Testis (tissue), 2 donors: Measurements from ENCODE around the gene CHTF18.
A peak's percentile ranks its signal among the peaks of the same experiment; 100 is the strongest.

ENCODE experiments used
- CTCF ChIP-seq, 3 experiments: fragments of 450-650 bp in 2 of 3; fragments of 200-600 bp in 1 of 3; sonication (generic) in 1 of 3; IDR thresholded peaks; one replicate each; pipeline ENCODE4 v1.5.1; 2016 to 2019; ENCODE audit warnings: antibody characterized with exemption in 3 of 3, mild to moderate bottlenecking in 2 of 3, moderate library complexity in 1 of 3
- POLR2A ChIP-seq: fragments of 450-650 bp; IDR thresholded peaks from one replicate; pipeline ENCODE4 v1.6.1; 2017; ENCODE audit warnings: antibody characterized with exemption, mild to moderate bottlenecking, moderate library complexity

- TF ChIP-seq CTCF (IDR thresholded peaks at IDR 0.05) (peak; percentile 53 to 61 (median 55)), POLR2A (no peak)
Measured at GRCh38 chr16:813204-813915, 24.9 kb downstream of the CHTF18 start.
